BJ (cell line): ENCODE data around the gene PITPNM3. TPM values are rescaled to one million over a fixed set of nuclear protein-coding genes. Genes with fewer than 3 reads are reported as not detected.

Experiments used
- CTCF ChIA-PET: fragments of 350-600 bp; formaldehyde crosslinking; extraction: SDS; loops from one replicate; lab custom pipeline; 2021; ENCODE audit warnings: antibody characterized with exemption, inconsistent platforms; lab: Yijun Ruan, JAX
- POLR2A ChIA-PET: fragments of 300-600 bp; sonication (Branson Sonifier 250); formaldehyde crosslinking; extraction: SDS; loops from one replicate; lab custom pipeline; 2021; ENCODE audit warnings: antibody characterized with exemption; lab: Charles Lee
- DNase-seq: peaks from one replicate; pipeline ENCODE4 v3.0.0-alpha.2; 2011; ENCODE audit warnings: low read depth
- H3K27me3 ChIP-seq: 2 replicates; pipeline ENCODE4 v1.6.0; 2011; ENCODE audit warnings: low read length; ENCODE audit not compliant: control insufficient read depth, insufficient read depth
- H3K36me3 ChIP-seq: 2 replicates; pipeline ENCODE4 v1.5.1; 2011; ENCODE audit warnings: low read length; ENCODE audit not compliant: control insufficient read depth, insufficient read depth
- H3K4me3 ChIP-seq: 2 replicates; pipeline ENCODE4 v1.5.1; 2011; ENCODE audit warnings: low read depth, mild to moderate bottlenecking, control low read depth, low read length
- CTCF ChIP-seq: IDR thresholded peaks from 2 replicates; pipeline ENCODE4 v1.5.1; 2011; ENCODE audit warnings: low read depth, mild to moderate bottlenecking, control low read depth, inconsistent platforms, low read length, moderate library complexity; ENCODE audit not compliant: insufficient read depth
- polyA plus RNA-seq: library from polyadenylated mRNA; depleted of rRNA; stranded (reverse); fragments of >200 nt; gene quantifications from 2 replicates; pipeline ENCODE4 v1.2.3, GENCODE V29; 2011

The PITPNM3 gene
- polyA plus RNA-seq, 1 experiment = 0.64 TPM

DNA sequence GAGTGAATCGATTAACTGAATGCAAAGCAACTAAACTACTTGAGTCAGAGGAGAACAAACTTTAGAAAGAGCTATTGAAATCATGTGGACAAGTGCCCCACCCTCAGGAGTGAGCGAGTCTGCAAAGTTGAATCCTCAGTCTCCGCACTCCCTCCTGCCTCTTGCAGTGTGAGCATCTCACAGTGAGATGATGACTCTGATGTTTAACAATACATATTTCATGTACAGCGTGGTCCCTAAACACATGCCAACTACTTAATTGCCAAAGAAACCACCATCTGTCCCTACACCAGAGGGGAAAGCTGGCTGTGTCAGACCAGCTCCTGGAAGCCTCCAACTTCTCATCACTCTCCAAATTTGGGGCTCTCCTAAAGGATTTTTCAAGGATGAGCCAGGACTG is 80.9 kb downstream of the PITPNM3 start:
- Histone ChIP-seq H3K4me3 (no peak overlapping the region), H3K36me3 (no peaks in the 10 kb centered on the region), H3K27me3 (no peaks in the 10 kb centered on the region; the same call in 1 of the 2 replicates)
- DNase-seq = no peak
- TF ChIP-seq CTCF = no peak
- POLR2A ChIA-PET = no interaction called here
- CTCF ChIA-PET = interaction anchor here (0.9 to 1.2 kb wide), 3 partner anchors 14 to 173 kb away, joined by 3 to 5 read pairs (median 4); no protein-coding TSS in a partner anchor

GRCh38 chr17:6474906-6475305 is 81.4 kb downstream of the PITPNM3 start:
- no peaks in the 10 kb centered on the region for H3K36me3 ChIP-seq
- no peak for TF ChIP-seq CTCF
- ChIA-PET CTCF (no interaction called here), POLR2A (no interaction called here)
- no peak overlapping the region for H3K4me3 ChIP-seq
- H3K27me3 ChIP-seq = no peaks in the 10 kb centered on the region; the same call in 1 of the 2 replicates
- no peak for DNase-seq

DNA sequence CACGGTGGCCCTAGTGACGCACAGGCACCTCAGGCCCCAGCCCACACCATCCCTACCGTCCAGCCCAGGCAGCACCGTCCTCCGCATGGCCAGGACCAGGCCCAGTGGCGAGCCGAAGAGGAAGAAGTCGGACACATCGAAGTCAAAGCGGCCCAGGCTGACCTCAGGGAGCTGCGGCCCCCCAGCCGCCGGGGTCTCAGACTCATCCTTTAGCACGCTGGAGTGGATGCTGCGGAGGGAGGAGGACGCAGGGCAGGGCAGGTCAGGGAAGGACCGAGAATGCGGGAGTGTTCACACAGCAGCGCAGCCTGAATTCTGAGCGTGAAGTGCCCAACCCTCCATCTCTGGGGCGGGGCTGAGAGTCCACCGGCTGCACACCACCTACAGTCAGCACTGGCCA is 82.0 kb downstream of the PITPNM3 start:
- Histone ChIP-seq H3K36me3 (no peaks in the 10 kb centered on the region), H3K4me3 (no peak overlapping the region), H3K27me3 (no peaks in the 10 kb centered on the region; the same call in 1 of the 2 replicates)
- ChIA-PET POLR2A (no interaction called here), CTCF (interaction anchor here (1.3 to 2.9 kb wide), 7 partner anchors 8 to 114 kb away, joined by 4 to 20 read pairs (median 6); no protein-coding TSS in a partner anchor)
- no peak for TF ChIP-seq CTCF
- DNase-seq = no peak

DNA sequence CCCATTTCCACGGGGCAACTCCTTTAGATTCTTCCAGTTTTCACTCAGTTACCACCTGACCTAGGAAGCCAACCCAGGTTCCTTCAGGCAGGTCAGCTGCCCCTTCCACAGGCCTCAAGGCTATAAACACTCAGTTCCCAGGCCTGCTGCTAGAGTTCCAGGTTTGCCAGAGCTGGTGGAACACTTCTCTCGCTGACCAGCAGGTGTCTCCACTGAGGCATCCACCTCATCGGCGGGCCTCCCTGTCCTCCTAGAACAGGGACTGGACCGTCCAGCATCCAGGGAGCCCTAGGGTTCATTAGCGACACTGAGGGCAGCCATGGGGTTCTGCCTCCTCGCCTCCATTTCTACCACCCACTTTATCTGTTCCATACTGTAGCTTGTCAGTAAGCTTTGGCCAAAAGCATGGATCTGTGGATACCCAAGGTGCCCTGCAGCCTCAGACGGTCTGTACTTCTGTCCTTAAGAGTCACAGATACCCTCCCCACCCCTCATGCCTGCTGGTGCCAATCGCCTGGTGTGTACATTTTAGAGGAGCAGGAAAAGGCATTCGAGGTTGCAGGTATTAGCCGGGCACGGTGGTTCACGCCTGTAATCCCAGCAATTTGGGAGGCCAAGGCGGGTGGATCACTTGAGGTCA is 83.1 kb downstream of the PITPNM3 start:
- no peaks in the 10 kb centered on the region for H3K36me3 ChIP-seq
- no peak overlapping the region for H3K4me3 ChIP-seq
- peak; percentile 98 for TF ChIP-seq CTCF
- POLR2A ChIA-PET = interaction anchor here (0.5 kb wide), 1 partner anchor 1037 kb away, joined by 3 read pairs; no protein-coding TSS in a partner anchor
- CTCF ChIA-PET = interaction anchor here (0.6 to 3.8 kb wide), 52 partner anchors 9 to 1721 kb away, joined by 3 to 27 read pairs (median 4); partner anchors contain the start of gene KIAA0753
- no peaks in the 10 kb centered on the region for H3K27me3 ChIP-seq
- DNase-seq = no peak

DNA sequence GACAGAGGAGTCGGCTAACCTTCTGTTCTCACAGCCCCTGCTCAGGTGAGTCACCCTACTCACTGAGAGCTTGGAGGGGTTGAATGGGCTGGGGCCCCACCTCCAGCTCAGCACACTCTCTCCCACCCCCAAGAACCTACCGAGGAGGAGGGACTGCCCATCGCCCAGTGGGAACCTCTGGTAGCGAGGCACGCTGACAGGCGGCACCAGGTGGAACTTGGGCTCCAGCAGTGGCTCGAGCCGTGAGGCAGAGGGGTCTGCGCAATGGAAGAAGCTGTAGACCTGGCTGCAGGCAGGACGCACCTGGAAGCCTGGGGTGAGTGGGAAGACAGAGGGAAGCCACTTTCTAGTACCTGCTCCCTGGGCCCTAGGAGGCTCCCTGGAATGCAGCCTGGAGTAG is 83.8 kb downstream of the PITPNM3 start:
- POLR2A ChIA-PET = interaction anchor here (0.5 kb wide), 1 partner anchor 1036 kb away, joined by 3 read pairs; no protein-coding TSS in a partner anchor

More for the DNA sequence above, 83.8 kb downstream of the PITPNM3 start:
- TF ChIP-seq CTCF = no peak
- Histone ChIP-seq H3K27me3 (no peaks in the 10 kb centered on the region), H3K36me3 (no peaks in the 10 kb centered on the region), H3K4me3 (no peak overlapping the region)
- CTCF ChIA-PET = interaction anchor here (0.6 to 3.8 kb wide), 46 partner anchors 8 to 194 kb away, joined by 3 to 27 read pairs (median 4); partner anchors contain the start of gene KIAA0753
- no peak for DNase-seq
